ENCODE results near the gene TRIL.

The TRIL gene

GRCh38 chr7:28955356-28955717 lies 2.8 kb downstream of the TRIL start:
- Histone ChIP-seq H3K4me3 (ENCODE audit: low read length in 2 of 2) (no peak overlapping the region), H2AFZ (ENCODE audit: low read length) (no peak overlapping the region), H2AK5ac (ENCODE audit: low read depth, low read length) (no peak overlapping the region), H3K36me3 (replicated peaks in 1 of 2; ENCODE audit: control insufficient read depth in 2 of 2, insufficient read depth in 2 of 2, low read length in 2 of 2) (no peaks in the 10 kb centered on the region), H3K9ac (ENCODE audit: low read depth, low read length, poor library complexity) (no peak overlapping the region), H3K27me3 (ENCODE audit: control insufficient read depth in 3 of 3, insufficient read depth in 3 of 3, low read depth in 1 of 3, low read length in 3 of 3) (peaks cover 6 to 28% (median 20%) of the 10 kb centered on the region in 3 experiments), H2BK120ac (ENCODE audit: low read depth, low read length) (no peak overlapping the region), H3K14ac (ENCODE audit: low read length) (peak overlapping the region; percentile 26), H3K23ac (ENCODE audit: low read depth, low read length, poor library complexity) (peak overlapping the region; percentile 94), H3K9me3 (replicated peaks in 1 of 2; ENCODE audit: control insufficient read depth in 2 of 2, insufficient read depth in 1 of 2, low read depth in 1 of 2, low read length in 2 of 2) (peaks cover 0 to 35% of the 10 kb centered on the region in 2 donors), H3K79me1 (ENCODE audit: low read depth, low read length) (peaks cover 5% of the 10 kb centered on the region), H4K8ac (ENCODE audit: low read depth, low read length) (no peak overlapping the region), H3K4me2 (ENCODE audit: insufficient read depth, low read length, poor library complexity, severe bottlenecking) (peak overlapping the region; percentile 92), H2BK5ac (ENCODE audit: low read length) (no peak overlapping the region), H4K91ac (ENCODE audit: low read depth, low read length, poor library complexity) (no peak overlapping the region), H3K27ac (replicated peaks; ENCODE audit: low read length) (no peak overlapping the region), H3K18ac (ENCODE audit: low read length) (peak overlapping the region; percentile 84), H2BK15ac (ENCODE audit: low read length) (peak overlapping the region; percentile 40), H3K4ac (ENCODE audit: low read length) (no peak overlapping the region), H3K4me1 (ENCODE audit: control insufficient read depth in 2 of 2, insufficient read depth in 1 of 2, low read depth in 1 of 2, low read length in 2 of 2) (peaks cover 0 to 13% of the 10 kb centered on the region in 2 donors), H2BK12ac (ENCODE audit: low read length) (no peak overlapping the region)
- WGBS, 2 donors (ENCODE audit: extremely low coverage in 2 of 2, insufficient read length in 2 of 2, insufficient replicate concordance in 1 of 2), result no CpG with 5 or more reads among the region's 22 CpGs
- DNase-seq (ENCODE audit: low spot score), result no peak

- Histone ChIP-seq H2AK5ac (ENCODE audit: low read depth, low read length) (no peak overlapping the region), H3K18ac (ENCODE audit: low read length) (no peak overlapping the region), H3K14ac (ENCODE audit: low read length) (no peak overlapping the region), H2BK15ac (ENCODE audit: low read length) (no peak overlapping the region), H4K8ac (ENCODE audit: low read depth, low read length) (no peak overlapping the region), H2BK12ac (ENCODE audit: low read length) (no peak overlapping the region), H3K4me1 (ENCODE audit: control insufficient read depth in 2 of 2, insufficient read depth in 1 of 2, low read depth in 1 of 2, low read length in 2 of 2) (peaks cover 0 to 13% of the 10 kb centered on the region in 2 donors), H2BK120ac (ENCODE audit: low read depth, low read length) (no peak overlapping the region), H3K9ac (ENCODE audit: low read depth, low read length, poor library complexity) (no peak overlapping the region), H3K4me2 (ENCODE audit: insufficient read depth, low read length, poor library complexity, severe bottlenecking) (no peak overlapping the region), H2AFZ (ENCODE audit: low read length) (no peak overlapping the region), H3K27me3 (ENCODE audit: control insufficient read depth in 3 of 3, insufficient read depth in 3 of 3, low read depth in 1 of 3, low read length in 3 of 3) (peaks cover 6 to 28% (median 16%) of the 10 kb centered on the region in 3 experiments), H3K9me3 (replicated peaks in 1 of 2; ENCODE audit: control insufficient read depth in 2 of 2, insufficient read depth in 1 of 2, low read depth in 1 of 2, low read length in 2 of 2) (peaks cover 0 to 35% of the 10 kb centered on the region in 2 donors), H3K4ac (ENCODE audit: low read length) (no peak overlapping the region), H3K36me3 (replicated peaks in 1 of 2; ENCODE audit: control insufficient read depth in 2 of 2, insufficient read depth in 2 of 2, low read length in 2 of 2) (no peaks in the 10 kb centered on the region), H3K79me1 (ENCODE audit: low read depth, low read length) (peaks cover 5% of the 10 kb centered on the region), H3K27ac (replicated peaks; ENCODE audit: low read length) (no peak overlapping the region), H3K4me3 (ENCODE audit: low read length in 2 of 2) (no peak overlapping the region), H2BK5ac (ENCODE audit: low read length) (no peak overlapping the region), H4K91ac (ENCODE audit: low read depth, low read length, poor library complexity) (no peak overlapping the region), H3K23ac (ENCODE audit: low read depth, low read length, poor library complexity) (no peak overlapping the region)
- no CpG with 5 or more reads among the region's 5 CpGs for WGBS, 2 donors (ENCODE audit: extremely low coverage in 2 of 2, insufficient read length in 2 of 2, insufficient replicate concordance in 1 of 2)
- no peak for DNase-seq (ENCODE audit: low spot score)
Observed at GRCh38 chr7:28954946-28955345, 3.2 kb downstream of the TRIL start.

- H2BK120ac ChIP-seq (ENCODE audit: low read depth, low read length), result no peak overlapping the region
- no peak for DNase-seq (ENCODE audit: low spot score)
- no peak overlapping the region for H3K4me2 ChIP-seq (ENCODE audit: insufficient read depth, low read length, poor library complexity, severe bottlenecking)
- no peak overlapping the region for H2BK15ac ChIP-seq (ENCODE audit: low read length)
- H3K4me1 ChIP-seq (ENCODE audit: control insufficient read depth in 2 of 2, insufficient read depth in 1 of 2, low read depth in 1 of 2, low read length in 2 of 2), result peaks cover 0 to 13% of the 10 kb centered on the region in 2 donors
- H3K4ac ChIP-seq (ENCODE audit: low read length), result no peak overlapping the region
- no peak overlapping the region for H3K18ac ChIP-seq (ENCODE audit: low read length)
- peaks cover 6 to 28% (median 15%) of the 10 kb centered on the region in 3 experiments for H3K27me3 ChIP-seq (ENCODE audit: control insufficient read depth in 3 of 3, insufficient read depth in 3 of 3, low read depth in 1 of 3, low read length in 3 of 3)
- no peak overlapping the region for H3K4me3 ChIP-seq (ENCODE audit: low read length in 2 of 2)
- H3K14ac ChIP-seq (ENCODE audit: low read length), result no peak overlapping the region
- H3K79me1 ChIP-seq (ENCODE audit: low read depth, low read length), result peaks cover 5% of the 10 kb centered on the region
- H2AK5ac ChIP-seq (ENCODE audit: low read depth, low read length), result no peak overlapping the region
- H3K23ac ChIP-seq (ENCODE audit: low read depth, low read length, poor library complexity), result no peak overlapping the region
- no peak overlapping the region for H2BK12ac ChIP-seq (ENCODE audit: low read length)
- H3K9ac ChIP-seq (ENCODE audit: low read depth, low read length, poor library complexity), result no peak overlapping the region
- H2BK5ac ChIP-seq (ENCODE audit: low read length), result no peak overlapping the region
- no peaks in the 10 kb centered on the region for H3K36me3 ChIP-seq (replicated peaks in 1 of 2; ENCODE audit: control insufficient read depth in 2 of 2, insufficient read depth in 2 of 2, low read length in 2 of 2)
- no peak overlapping the region for H3K27ac ChIP-seq (replicated peaks; ENCODE audit: low read length)
- peaks cover 0 to 33% of the 10 kb centered on the region in 2 donors for H3K9me3 ChIP-seq (replicated peaks in 1 of 2; ENCODE audit: control insufficient read depth in 2 of 2, insufficient read depth in 1 of 2, low read depth in 1 of 2, low read length in 2 of 2)
- no peak overlapping the region for H4K91ac ChIP-seq (ENCODE audit: low read depth, low read length, poor library complexity)
- no peak overlapping the region for H4K8ac ChIP-seq (ENCODE audit: low read depth, low read length)
- H2AFZ ChIP-seq (ENCODE audit: low read length), result no peak overlapping the region
Observed at GRCh38 chr7:28954471-28954870, 3.7 kb downstream of the TRIL start.

DNA sequence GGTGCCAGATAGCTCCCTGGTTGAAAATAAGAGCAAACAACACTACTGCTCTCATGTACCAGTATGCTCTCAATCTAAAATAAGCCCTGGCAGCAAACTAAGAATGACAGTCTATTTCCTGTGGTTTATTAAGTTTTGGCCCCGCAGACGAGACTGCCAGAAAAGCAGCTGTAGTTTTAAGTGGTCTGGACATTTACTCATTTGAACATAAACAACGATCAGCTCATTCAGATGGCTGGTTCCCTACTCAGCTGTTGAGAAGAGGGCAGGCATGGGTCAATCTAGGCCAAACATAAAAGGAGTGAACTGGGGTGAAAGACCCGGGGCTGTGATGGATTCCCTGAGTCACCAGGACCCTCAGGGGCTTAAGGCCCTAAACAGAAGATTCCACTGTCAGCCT lies 4.5 kb downstream of the TRIL start:
- Histone ChIP-seq H3K9me3 (replicated peaks in 1 of 2; ENCODE audit: control insufficient read depth in 2 of 2, insufficient read depth in 1 of 2, low read depth in 1 of 2, low read length in 2 of 2) (peaks cover 0 to 30% of the 10 kb centered on the region in 2 donors), H4K91ac (ENCODE audit: low read depth, low read length, poor library complexity) (no peak overlapping the region), H3K4me3 (ENCODE audit: low read length in 2 of 2) (no peak overlapping the region), H3K18ac (ENCODE audit: low read length) (no peak overlapping the region), H3K79me1 (ENCODE audit: low read depth, low read length) (peaks cover 5% of the 10 kb centered on the region), H2BK5ac (ENCODE audit: low read length) (no peak overlapping the region), H2AK5ac (ENCODE audit: low read depth, low read length) (no peak overlapping the region), H4K8ac (ENCODE audit: low read depth, low read length) (no peak overlapping the region), H3K27ac (replicated peaks; ENCODE audit: low read length) (no peak overlapping the region), H3K9ac (ENCODE audit: low read depth, low read length, poor library complexity) (no peak overlapping the region), H3K4me1 (ENCODE audit: control insufficient read depth in 2 of 2, insufficient read depth in 1 of 2, low read depth in 1 of 2, low read length in 2 of 2) (peaks cover 0 to 8% of the 10 kb centered on the region in 2 donors), H2BK12ac (ENCODE audit: low read length) (no peak overlapping the region), H3K4ac (ENCODE audit: low read length) (no peak overlapping the region), H3K14ac (ENCODE audit: low read length) (no peak overlapping the region), H3K36me3 (replicated peaks in 1 of 2; ENCODE audit: control insufficient read depth in 2 of 2, insufficient read depth in 2 of 2, low read length in 2 of 2) (no peaks in the 10 kb centered on the region), H2BK120ac (ENCODE audit: low read depth, low read length) (no peak overlapping the region), H3K27me3 (ENCODE audit: control insufficient read depth in 3 of 3, insufficient read depth in 3 of 3, low read depth in 1 of 3, low read length in 3 of 3) (peaks cover 6 to 28% (median 15%) of the 10 kb centered on the region in 3 experiments), H2BK15ac (ENCODE audit: low read length) (no peak overlapping the region), H3K4me2 (ENCODE audit: insufficient read depth, low read length, poor library complexity, severe bottlenecking) (no peak overlapping the region), H2AFZ (ENCODE audit: low read length) (peak overlapping the region; percentile 25), H3K23ac (ENCODE audit: low read depth, low read length, poor library complexity) (no peak overlapping the region)
- WGBS, 2 donors (ENCODE audit: extremely low coverage in 2 of 2, insufficient read length in 2 of 2, insufficient replicate concordance in 1 of 2), result no CpG with 5 or more reads among the region's 4 CpGs
- DNase-seq (ENCODE audit: low spot score), result no peak

Measured in neuronal stem cell (in vitro differentiated cells).